Epithelial cell of esophagus (primary cell): ENCODE measurements around the gene DRC1.

Experiments used
- DNase-seq: peaks from one replicate; pipeline ENCODE4 v3.0.0; 2010; ENCODE audit warnings: low read depth
- H3K4me3 ChIP-seq: 2 replicates; pipeline ENCODE4 v1.5.1; 2011; ENCODE audit warnings: mild to moderate bottlenecking, low read length, control low read depth
- CTCF ChIP-seq: IDR thresholded peaks from 2 replicates; pipeline ENCODE4 v1.5.1; 2011; ENCODE audit warnings: low read depth, mild to moderate bottlenecking, low read length, control low read depth, inconsistent platforms; ENCODE audit not compliant: insufficient read depth; ENCODE audit errors: missing control alignments

The DRC1 gene

GRCh38 chr2:26492749-26493515 is 91.2 kb downstream of the DRC1 start:
- no peak for DNase-seq
- no peak overlapping the region for H3K4me3 ChIP-seq
- no peak for TF ChIP-seq CTCF

- DNase-seq, result no peak
- H3K4me3 ChIP-seq, result no peak overlapping the region
- TF ChIP-seq CTCF, result no peak
Observed at GRCh38 chr2:26493566-26493965, 91.8 kb downstream of the DRC1 start.

- DNase-seq, result no peak
- H3K4me3 ChIP-seq, result no peak overlapping the region
- no peak for TF ChIP-seq CTCF
Observed at GRCh38 chr2:26494199-26494598, 92.5 kb downstream of the DRC1 start.

- no peak overlapping the region for H3K4me3 ChIP-seq
- TF ChIP-seq CTCF, result no peak
- DNase-seq, result no peak
Observed at GRCh38 chr2:26494891-26495290, 93.2 kb downstream of the DRC1 start.

- TF ChIP-seq CTCF, result no peak
Observed at GRCh38 chr2:26495705-26496297, 94.1 kb downstream of the DRC1 start.

GRCh38 chr2:26500406-26500805 is 98.7 kb downstream of the DRC1 start:
- no peak for TF ChIP-seq CTCF
- no peak for DNase-seq
- no peak overlapping the region for H3K4me3 ChIP-seq

More at GRCh38 chr2:26495705-26496297, 94.1 kb downstream of the DRC1 start:
- H3K4me3 ChIP-seq, result no peak overlapping the region
- DNase-seq, result peak; percentile 21
